T-helper 22 cell (primary cell): ENCODE measurements around the gene SEPTIN12.
"Not testable (repeated sequence)": the region's sequence is repeated elsewhere in the genome, so short reads cannot be mapped to it uniquely, and the experiment has no call there.

Experiments used
- DNase-seq: peaks from one replicate; pipeline ENCODE4 v3.0.0-alpha.2; 2020; ENCODE audit warnings: low read depth

The SEPTIN12 gene

DNA sequence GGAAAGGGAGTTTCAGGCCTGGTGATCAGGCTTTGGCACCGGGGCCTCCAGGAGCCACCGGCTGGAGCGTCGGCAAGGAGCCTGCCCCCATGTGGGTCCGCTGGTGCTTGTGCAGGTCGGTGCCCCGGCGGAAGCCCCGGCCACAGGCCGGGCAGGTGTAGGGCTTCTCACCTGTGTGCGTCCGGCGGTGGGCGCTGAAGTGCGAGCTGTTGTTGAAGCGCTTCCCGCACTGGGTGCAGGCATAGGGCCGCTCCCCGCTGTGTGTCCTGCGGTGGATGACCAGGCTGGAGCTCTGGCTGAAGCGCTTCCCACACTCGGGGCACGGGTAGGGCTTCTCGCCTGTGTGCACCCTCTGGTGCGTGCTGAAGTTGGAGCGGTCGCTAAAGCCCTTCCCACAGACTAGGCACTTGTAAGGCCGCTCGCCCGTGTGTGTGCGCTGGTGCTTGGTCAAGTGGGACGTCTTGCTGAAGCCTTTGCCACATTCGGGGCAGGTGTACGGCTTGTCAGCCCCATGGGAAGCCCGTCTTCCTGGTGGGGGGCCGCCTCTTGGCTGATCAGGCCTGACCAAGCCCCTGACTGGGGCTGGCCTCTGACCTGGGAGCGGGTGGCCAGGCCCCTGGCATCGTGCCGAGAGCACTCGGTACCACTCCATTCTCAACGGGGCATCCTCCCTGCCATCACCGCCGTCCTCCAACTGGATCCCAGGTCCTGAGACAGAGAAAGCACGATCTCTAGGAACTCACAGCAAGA lies 35.6 kb downstream of the SEPTIN12 start:
- DNase-seq = no peak

- DNase-seq = no peak
Observed at GRCh38 chr16:4750896-4751295, 37.2 kb downstream of the SEPTIN12 start.

- DNase-seq = no peak
Observed at GRCh38 chr16:4749700-4750257, 38.4 kb downstream of the SEPTIN12 start.

DNA sequence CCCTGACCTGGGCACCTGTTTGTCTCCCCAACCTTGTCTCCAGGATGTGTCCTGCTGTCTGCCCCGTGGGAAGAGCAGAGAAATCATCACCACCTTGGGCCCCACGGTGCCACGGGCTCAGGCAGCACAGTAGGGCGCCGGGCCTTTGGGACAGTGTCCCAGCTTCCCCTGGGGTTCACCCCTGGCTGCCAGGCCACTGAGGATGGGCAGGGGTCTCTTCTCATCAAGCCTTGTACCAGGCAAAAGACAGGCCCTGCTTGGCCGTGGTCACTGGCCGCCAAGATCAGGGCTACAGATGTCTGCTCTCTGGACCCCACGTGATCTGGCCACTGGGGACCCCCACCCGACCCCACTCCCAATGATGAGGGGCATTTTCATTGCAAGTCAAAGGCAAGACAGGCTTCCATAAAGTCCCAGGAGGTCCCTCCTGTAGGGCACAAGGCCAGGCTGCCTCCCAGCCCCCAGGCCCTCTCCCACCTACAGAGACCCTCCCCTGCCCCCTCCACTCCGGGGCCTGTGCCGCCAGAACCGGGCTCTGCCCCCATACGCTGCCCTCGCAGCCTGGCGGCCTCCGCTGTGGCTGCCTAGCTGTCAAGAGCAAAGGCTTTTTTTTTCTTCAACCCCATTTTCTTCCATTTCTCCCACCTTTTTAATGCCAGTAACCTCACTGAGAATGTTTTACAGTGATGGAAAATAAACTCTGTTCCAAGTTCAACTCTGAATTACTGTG lies 39.3 kb downstream of the SEPTIN12 start:
- no peak for DNase-seq

DNA sequence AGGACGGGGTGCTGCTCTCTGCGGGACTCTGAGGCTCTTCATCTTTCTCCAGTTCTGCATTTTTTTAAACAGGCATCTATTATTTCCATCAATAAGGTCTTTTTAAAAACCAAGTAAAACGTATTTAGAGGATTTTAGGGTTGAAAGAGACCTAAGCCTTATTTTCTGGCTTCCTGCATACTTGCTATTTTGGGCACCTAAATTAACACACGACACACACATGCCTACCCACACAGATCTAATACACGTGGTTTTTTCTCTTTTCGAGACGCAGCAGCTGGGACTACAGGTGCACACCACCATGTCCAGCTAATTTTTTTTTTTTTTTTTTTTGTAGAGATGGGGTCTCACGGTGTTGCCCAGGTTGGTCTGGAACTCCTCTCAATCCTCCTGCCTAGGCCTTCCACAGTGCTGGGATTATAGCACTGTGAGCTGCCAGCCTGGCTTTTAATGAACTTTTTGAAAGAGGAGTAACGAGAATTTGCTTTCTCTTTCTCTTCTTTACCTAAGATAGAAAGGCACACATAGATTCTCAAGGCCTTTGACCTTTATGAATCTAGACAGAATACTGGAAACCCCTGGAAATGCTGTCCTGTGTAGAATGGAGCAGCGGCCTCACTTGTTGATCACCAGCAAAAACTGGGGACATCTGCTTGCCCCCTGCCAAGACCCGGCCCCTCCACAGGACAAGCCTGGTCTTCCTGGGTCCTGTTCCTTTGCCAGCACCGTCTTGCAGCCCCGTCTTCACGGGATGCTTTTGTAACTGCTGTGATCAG lies 40.1 kb downstream of the SEPTIN12 start:
- DNase-seq = no peak

DNA sequence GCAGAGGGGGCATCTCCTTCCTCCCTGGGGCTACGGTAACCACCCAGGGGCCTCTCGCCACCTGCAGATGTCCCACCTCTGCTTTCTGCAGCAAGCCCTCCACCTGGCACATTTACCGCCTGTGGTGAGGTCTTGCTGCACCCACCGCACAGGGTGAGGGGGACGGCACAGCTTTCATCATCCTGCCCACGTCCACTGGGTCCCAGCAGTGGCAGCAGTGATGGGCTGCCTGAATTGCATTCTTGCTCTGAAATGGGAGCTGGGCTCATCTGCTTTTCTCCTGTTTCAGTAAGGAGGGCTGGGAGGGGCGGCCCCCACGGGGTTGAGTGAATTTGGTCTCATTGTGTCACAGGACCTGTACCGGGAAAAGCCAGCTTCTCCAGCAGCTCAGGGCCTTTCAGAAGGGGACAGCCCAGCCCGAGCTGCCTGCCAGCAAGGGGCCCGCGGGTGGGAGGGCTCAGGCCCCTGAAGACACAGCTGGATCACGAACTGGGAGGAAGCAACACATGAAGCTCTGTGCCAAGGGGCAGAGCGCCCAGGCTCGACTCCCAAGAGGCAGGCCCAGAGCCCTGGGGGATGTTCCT lies 41.1 kb downstream of the SEPTIN12 start:
- no peak for DNase-seq

- DNase-seq = no peak
Observed at GRCh38 chr16:4746215-4746614, 41.9 kb downstream of the SEPTIN12 start.

- no peak for DNase-seq
Observed at GRCh38 chr16:4745274-4745569, 42.9 kb downstream of the SEPTIN12 start.

DNA sequence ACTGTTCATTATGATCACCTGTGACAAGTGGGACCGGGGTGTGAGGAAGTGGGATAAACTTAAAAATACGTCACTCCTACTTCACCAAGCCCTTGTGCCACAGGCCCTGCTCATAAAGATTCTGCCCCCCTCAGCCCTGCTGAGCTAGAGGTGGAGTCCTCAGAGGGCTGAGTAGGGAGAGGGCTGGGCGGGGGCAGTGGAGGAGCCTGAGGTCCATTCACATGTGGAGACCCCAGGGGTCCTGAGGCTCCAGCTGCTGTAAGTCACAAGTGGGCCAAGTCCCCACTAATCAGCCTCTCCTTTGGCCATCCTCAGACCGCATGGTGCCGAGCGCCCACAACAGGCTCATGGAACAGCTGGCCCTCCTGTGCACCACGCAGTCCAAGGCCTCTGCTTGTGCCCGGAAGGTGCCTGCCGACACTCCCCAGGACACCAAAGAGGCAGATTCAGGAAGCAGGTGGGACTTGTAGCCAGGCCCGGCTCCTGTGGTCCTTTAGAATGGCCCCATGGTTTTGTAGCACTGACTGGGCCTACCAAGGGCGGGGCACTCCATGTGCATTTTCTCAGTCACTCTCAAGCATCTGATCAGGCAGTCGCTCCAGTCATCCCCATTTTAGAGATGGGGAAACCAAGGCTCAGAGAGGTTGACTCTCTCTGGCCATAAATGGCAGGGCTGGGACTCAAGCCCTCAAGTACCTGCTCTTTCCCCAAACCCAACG lies 43.4 kb downstream of the SEPTIN12 start:
- DNase-seq = no peak

DNA sequence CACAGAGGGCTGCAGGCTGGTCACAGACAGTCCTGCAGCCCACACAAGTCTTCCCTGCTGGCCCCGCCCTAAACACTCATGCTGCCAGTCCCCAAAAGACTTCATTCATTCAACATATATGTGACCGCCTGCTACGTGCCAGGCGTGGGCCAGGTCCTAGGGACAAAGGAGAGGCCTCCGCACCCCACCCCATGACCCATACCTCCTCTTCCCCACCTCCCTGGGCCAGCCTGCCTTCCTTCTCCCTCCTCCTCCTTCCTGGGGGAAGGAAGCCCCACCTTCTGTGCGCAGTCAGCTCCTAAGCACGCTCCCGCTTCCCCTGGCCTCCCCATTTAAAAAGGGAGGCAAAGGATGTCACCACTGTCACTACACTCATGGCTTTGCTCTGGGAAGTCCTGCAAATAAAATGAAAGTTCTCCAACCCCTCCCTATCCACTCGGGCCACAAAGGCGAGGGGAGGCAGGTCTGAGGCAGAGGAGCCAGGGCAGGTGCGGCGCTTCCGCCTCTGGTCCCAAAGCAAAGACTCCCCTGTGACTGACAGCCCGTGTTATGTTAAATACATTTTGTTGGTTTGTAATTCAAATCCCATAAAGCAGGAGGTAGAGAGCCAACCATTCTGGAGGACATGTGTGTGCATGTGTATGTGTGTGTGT lies 44.8 kb downstream of the SEPTIN12 start:
- DNase-seq = no peak

- not testable (repeated sequence) for DNase-seq
Observed at GRCh38 chr16:4738370-4738769, 49.8 kb downstream of the SEPTIN12 start.

GRCh38 chr16:4737545-4737944 lies 50.6 kb downstream of the SEPTIN12 start:
- no peak for DNase-seq

GRCh38 chr16:4736546-4736945 lies 51.6 kb downstream of the SEPTIN12 start:
- no peak for DNase-seq

DNA sequence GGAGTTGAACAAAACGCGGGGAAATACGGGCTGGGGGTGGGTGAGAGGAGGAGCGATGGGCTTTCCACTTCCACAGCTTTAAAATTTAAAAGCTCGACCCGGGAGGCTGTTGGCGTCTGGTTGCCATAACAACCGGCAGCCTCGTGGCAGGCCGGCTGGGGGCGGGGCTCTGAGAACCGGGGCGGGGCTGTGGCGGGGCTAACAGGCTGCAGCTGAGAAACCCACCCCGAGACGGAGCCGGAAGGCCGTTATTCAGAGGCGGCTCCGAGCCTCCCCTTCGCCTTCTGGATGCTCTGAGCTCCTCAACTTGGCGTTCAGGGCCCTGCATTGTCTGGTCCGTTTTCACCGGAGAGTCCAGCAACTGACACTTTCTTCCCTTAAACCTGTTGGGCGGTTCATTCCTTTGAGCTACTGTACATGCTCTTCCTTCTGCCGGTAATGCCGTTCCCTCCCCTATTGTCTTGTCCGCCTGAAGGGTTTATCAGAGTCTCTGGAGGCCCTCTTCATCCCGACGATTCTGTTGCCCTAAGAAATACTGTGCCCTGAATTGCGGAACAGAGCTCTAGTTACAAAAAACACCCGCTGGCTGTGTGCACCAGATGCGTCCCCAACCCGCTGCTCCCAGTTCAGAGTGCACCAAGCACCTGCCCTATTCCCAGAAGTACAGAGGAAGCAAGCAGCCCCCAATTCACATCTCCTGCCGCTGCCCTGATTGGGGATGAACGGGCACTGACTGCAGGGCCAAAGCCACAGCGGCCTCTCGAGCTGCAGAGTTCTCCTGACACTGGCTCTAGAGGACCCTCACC lies 53.2 kb downstream of the SEPTIN12 start:
- peak; percentile 92 for DNase-seq

- peak; percentile 72 for DNase-seq
Observed at GRCh38 chr16:4734063-4734729, 53.9 kb downstream of the SEPTIN12 start, which contains the start of the genes ANKS3 and DNAAF8. Gene ANKS3 (minus strand): TSS chr16:4734271. CDS start chr16:4730149, 4,122 bp downstream. Gene DNAAF8 (plus strand): TSS chr16:4734537. CDS start chr16:4736515, 1,978 bp downstream.

DNA sequence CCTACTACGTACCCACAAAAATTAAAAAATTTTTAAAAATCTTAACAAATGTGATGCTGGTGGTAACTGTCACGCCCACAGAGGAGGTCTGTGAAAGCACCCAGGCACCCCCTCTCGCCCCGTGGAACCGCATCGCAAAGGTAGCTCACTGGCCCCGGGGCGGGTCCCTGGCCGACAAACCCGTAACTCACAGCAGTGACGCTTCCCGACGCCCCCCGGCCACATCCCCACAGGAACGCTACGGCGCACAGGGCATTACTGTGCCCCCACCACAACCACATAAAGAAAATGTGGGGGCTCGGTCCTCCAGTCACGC lies 54.4 kb downstream of the SEPTIN12 start:
- DNase-seq = no peak

DNA sequence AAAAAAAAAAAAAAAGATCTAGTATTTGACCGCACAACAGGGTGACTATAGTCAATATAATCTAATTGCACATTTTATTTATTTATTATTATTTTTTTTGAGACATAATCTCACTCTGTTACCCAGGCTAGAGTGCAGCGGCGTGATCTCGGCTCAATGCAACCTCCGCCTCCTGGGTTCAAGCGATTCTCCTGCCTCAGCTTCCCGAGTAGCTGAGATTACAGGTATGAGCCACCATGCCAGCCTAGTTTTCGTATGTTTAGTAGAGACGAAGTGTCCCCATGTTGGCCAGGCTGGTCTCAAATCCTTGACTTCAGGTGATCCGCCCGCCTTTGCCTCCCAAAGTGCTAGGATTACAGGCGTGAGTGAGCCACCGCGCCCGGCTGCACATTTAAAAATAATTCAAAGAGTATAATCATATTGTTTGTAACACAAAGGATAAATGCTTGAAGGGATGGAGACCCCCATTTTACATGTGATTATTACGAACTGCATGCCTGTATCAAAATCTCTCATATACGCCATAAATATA lies 54.9 kb downstream of the SEPTIN12 start:
- no peak for DNase-seq

- no peak for DNase-seq
Observed at GRCh38 chr16:4729876-4730275, 58.3 kb downstream of the SEPTIN12 start.

DNA sequence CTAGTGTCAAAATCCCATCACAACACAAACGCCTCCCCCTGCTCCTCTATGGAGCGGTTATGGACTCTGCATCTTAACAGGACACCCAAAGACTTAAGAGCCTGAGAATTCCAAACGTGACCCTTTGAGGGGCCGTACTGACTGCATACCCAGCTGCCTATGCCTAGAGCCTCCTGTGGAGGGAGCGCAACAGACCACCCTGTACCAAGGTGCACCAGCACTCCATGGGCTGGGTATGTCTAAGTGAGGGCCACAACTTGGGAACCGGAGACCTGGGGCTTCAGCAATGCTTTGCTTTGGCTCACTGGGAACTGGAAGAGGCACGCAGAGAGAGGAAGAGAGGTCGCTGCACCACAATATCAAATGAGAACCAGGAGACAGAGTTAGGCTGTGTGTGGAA lies 59.5 kb downstream of the SEPTIN12 start:
- no peak for DNase-seq
